ENCODE data around the gene ABLIM2. TPM values are rescaled to one million over a fixed set of nuclear protein-coding genes. Genes with fewer than 3 reads are reported as not detected.

ABLIM2 gene
- polyA plus RNA-seq, 3 donors, result 0.21 TPM; not detected in 2

DNA sequence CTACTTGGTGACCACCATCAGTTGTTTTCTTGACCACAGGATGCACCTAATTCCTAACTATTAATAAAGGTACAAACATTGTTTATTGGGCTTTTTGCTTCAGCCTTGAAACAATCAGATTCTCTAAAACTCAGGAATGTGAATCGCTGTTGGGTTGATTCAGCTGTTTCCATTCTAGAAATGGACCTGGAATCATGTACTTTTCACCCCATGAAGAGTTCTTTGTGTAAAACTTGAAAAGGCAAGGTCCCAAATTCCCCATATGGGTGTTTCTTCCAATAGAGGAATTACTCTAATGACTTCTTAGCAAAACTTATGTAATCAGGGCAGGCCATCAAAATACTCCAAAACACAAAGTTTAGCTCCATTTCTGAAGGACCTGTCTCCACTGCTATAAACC is 226.3 kb downstream of the ABLIM2 start:
- Histone ChIP-seq H3K79me2 (ENCODE audit: insufficient read depth, low read length) (no peaks in the 10 kb centered on the region), H3K4me1 (ENCODE audit: control insufficient read depth in 1 of 2, insufficient read depth in 2 of 2, low read length in 2 of 2) (peaks cover 0 to 14% of the 10 kb centered on the region in 2 donors), H3K36me3 (replicated peaks in 1 of 2; ENCODE audit: control insufficient read depth in 1 of 2, insufficient read depth in 2 of 2, low read length in 2 of 2) (no peaks in the 10 kb centered on the region), H3K4me2 (replicated peaks; ENCODE audit: extremely low read depth, low read length, poor library complexity, severe bottlenecking) (no peak overlapping the region), H3K9me3 (replicated peaks in 1 of 2; ENCODE audit: control insufficient read depth in 1 of 2, insufficient read depth in 1 of 2, low read length in 2 of 2) (no peaks in the 10 kb centered on the region), H3K9ac (ENCODE audit: insufficient read depth, low read length, poor library complexity, severe bottlenecking) (no peak overlapping the region), H3K27me3 (ENCODE audit: control insufficient read depth in 2 of 2, insufficient read depth in 2 of 2, low read length in 2 of 2) (peaks cover 2 to 11% of the 10 kb centered on the region in 2 donors), H3K27ac (ENCODE audit: low read depth in 1 of 2, low read length in 2 of 2) (no peak overlapping the region), H2AFZ (ENCODE audit: insufficient read depth, low read depth, low read length, poor library complexity, severe bottlenecking) (no peak overlapping the region), H4K20me1 (ENCODE audit: insufficient read depth, low read length) (no peaks in the 10 kb centered on the region), H3K4me3 (replicated peaks in 1 of 3; ENCODE audit: low read depth in 2 of 3, low read length in 3 of 3) (no peak overlapping the region)
- H3K4me1 Mint-ChIP-seq, result peaks cover 18% of the 10 kb centered on the region
- H3K36me3 Mint-ChIP-seq, result no peaks in the 10 kb centered on the region
- no peak overlapping the region for H3K27ac Mint-ChIP-seq
- DNase-seq, result no peak
- H3K27me3 Mint-ChIP-seq (ENCODE audit: low read depth in 3 of 3), result peaks cover 28 to 47% (median 33%) of the 10 kb centered on the region in 3 donors
- intact Hi-C loops (cut with micrococcal nuclease), result no loop called here
- H3K4me3 Mint-ChIP-seq, result no peak overlapping the region
- peaks cover 0 to 5% (median 2%) of the 10 kb centered on the region in 7 donors for H3K9me3 Mint-ChIP-seq
- TF ChIP-seq, protein P1, sequence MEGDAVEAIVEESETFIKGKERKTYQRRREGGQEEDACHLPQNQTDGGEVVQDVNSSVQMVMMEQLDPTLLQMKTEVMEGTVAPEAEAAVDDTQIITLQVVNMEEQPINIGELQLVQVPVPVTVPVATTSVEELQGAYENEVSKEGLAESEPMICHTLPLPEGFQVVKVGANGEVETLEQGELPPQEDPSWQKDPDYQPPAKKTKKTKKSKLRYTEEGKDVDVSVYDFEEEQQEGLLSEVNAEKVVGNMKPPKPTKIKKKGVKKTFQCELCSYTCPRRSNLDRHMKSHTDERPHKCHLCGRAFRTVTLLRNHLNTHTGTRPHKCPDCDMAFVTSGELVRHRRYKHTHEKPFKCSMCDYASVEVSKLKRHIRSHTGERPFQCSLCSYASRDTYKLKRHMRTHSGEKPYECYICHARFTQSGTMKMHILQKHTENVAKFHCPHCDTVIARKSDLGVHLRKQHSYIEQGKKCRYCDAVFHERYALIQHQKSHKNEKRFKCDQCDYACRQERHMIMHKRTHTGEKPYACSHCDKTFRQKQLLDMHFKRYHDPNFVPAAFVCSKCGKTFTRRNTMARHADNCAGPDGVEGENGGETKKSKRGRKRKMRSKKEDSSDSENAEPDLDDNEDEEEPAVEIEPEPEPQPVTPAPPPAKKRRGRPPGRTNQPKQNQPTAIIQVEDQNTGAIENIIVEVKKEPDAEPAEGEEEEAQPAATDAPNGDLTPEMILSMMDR (IDR thresholded peaks at IDR 0.05), result no peak
- no CpG with 5 or more reads among the region's 1 CpG for WGBS (ENCODE audit: insufficient coverage)

DNA sequence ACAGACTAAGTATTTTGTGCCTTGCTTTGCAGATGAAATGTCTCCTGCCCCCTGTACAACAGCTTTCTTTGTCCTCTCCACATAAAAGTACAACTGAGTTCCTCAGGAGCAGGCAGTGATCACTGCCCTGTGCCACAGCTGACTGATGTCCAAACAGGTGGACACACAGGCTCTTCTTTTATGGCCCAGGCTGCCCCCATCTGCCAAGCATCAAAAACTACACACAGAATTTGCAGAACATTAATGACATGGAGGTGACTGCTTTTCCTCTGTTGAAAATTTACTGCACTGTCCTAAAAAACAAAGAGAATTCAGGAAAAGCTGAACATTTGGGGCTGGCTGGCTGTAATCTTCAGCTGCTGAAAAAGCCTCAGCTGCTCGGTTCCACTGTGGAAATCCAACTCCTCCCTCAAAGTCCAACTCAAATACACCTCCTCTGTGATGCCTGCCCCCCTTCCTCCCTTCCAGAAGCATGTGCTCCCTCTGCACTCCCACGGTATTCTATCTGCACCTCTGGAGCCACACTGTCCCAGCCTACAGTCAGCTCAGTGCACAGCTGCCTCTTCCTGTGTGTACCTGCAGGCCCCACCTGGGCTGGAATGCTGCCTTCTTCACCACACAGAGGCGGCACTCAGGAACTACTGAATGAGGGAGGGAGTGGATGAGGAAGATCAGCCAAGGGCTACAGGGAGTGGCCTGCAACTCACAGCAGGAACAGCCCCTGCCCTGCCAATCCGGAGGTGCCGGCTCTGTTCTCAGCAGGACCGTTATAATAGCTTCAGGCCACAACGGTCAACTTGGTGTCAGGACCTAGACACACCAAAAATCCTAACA is 229.3 kb downstream of the ABLIM2 start:
- intact Hi-C loops (cut with micrococcal nuclease), result no loop called here
- H3K79me2 ChIP-seq (ENCODE audit: insufficient read depth, low read length), result no peaks in the 10 kb centered on the region
- DNase-seq, result no peak
- peaks cover 0 to 10% (median 0%) of the 10 kb centered on the region in 7 donors for H3K9me3 Mint-ChIP-seq
- peaks cover 21 to 31% (median 22%) of the 10 kb centered on the region in 3 donors for H3K27me3 Mint-ChIP-seq (ENCODE audit: low read depth in 3 of 3)
- no peak overlapping the region for H2AFZ ChIP-seq (ENCODE audit: insufficient read depth, low read depth, low read length, poor library complexity, severe bottlenecking)
- H3K36me3 ChIP-seq (replicated peaks in 1 of 2; ENCODE audit: control insufficient read depth in 1 of 2, insufficient read depth in 2 of 2, low read length in 2 of 2), result no peaks in the 10 kb centered on the region
- no peak overlapping the region for H3K4me2 ChIP-seq (replicated peaks; ENCODE audit: extremely low read depth, low read length, poor library complexity, severe bottlenecking)
- H3K4me1 Mint-ChIP-seq, result peaks cover 4% of the 10 kb centered on the region
- TF ChIP-seq, protein P1 (IDR thresholded peaks at IDR 0.05), result no peak
- no peak overlapping the region for H3K27ac Mint-ChIP-seq
- H3K4me3 ChIP-seq (replicated peaks in 1 of 3; ENCODE audit: low read depth in 2 of 3, low read length in 3 of 3), result no peak overlapping the region
- no peaks in the 10 kb centered on the region for H4K20me1 ChIP-seq (ENCODE audit: insufficient read depth, low read length)
- H3K9ac ChIP-seq (ENCODE audit: insufficient read depth, low read length, poor library complexity, severe bottlenecking), result no peak overlapping the region
- no peaks in the 10 kb centered on the region for H3K36me3 Mint-ChIP-seq
- H3K4me3 Mint-ChIP-seq, result no peak overlapping the region
- WGBS (ENCODE audit: insufficient coverage), result 27% methylated on average over 3 of the region's 7 CpGs
- H3K27ac ChIP-seq (ENCODE audit: low read depth in 1 of 2, low read length in 2 of 2), result no peak overlapping the region
- no peaks in the 10 kb centered on the region for H3K4me1 ChIP-seq (ENCODE audit: control insufficient read depth in 1 of 2, insufficient read depth in 2 of 2, low read length in 2 of 2)
- no peaks in the 10 kb centered on the region for H3K27me3 ChIP-seq (ENCODE audit: control insufficient read depth in 2 of 2, insufficient read depth in 2 of 2, low read length in 2 of 2)
- no peaks in the 10 kb centered on the region for H3K9me3 ChIP-seq (replicated peaks in 1 of 2; ENCODE audit: control insufficient read depth in 1 of 2, insufficient read depth in 1 of 2, low read length in 2 of 2)
